Transverse colon (tissue), 4 donors: ENCODE data around the gene APCDD1L. TPM values are rescaled to one million over a fixed set of nuclear protein-coding genes. Genes with fewer than 3 reads are reported as not detected.

Source experiments
- DNase-seq: peaks from one replicate; pipeline ENCODE4 v3.0.0-alpha.2; 2019
- H3K27ac ChIP-seq, 4 donors: fragments of 200-600 bp; sonication (generic); 2 replicates each; pipeline ENCODE4 v1.5.1; 2016 to 2018; ENCODE audit warnings: inconsistent platforms in 4 of 4
- H3K27me3 ChIP-seq: fragments of 200-600 bp; sonication (generic); 2 replicates; pipeline ENCODE4 v1.5.1; 2017; ENCODE audit warnings: inconsistent platforms
- H3K36me3 ChIP-seq, 4 donors: fragments of 200-600 bp; sonication (generic); 2 replicates each; pipeline ENCODE4 v1.5.1; 2017 to 2019; ENCODE audit warnings: inconsistent platforms in 4 of 4
- H3K4me1 ChIP-seq, 4 donors: fragments of 200-600 bp; sonication (generic); 2 replicates each; pipeline ENCODE4 v1.5.1; 2017 to 2020; ENCODE audit warnings: inconsistent platforms in 4 of 4
- H3K4me3 ChIP-seq, 4 donors: fragments of 200-600 bp; sonication (generic); 1 replicate in 1 of 4; 2 replicates in 3 of 4; pipeline versions ENCODE4 v1.5.1 to v1.6.1; 2017 to 2019; ENCODE audit warnings: inconsistent platforms in 4 of 4
- H3K9me3 ChIP-seq, 2 donors: fragments of 200-600 bp; sonication (generic); 2 replicates each; pipeline ENCODE4 v1.5.1; 2017 to 2019; ENCODE audit warnings: inconsistent platforms in 2 of 2
- EP300 ChIP-seq: sonication (generic); formaldehyde crosslinking; IDR thresholded peaks from one replicate; pipeline ENCODE4 v1.6.1; 2017; ENCODE audit warnings: antibody characterized with exemption, low read depth
- POLR2A ChIP-seq: fragments of 450-650 bp; IDR thresholded peaks from one replicate; pipeline ENCODE4 v1.6.1; 2016; ENCODE audit warnings: antibody characterized with exemption, mild to moderate bottlenecking, moderate library complexity
- POLR2AphosphoS5 ChIP-seq, 3 donors: sonication (generic); formaldehyde crosslinking; IDR thresholded peaks; one replicate each; pipeline ENCODE4 v1.6.1; 2016; ENCODE audit warnings: antibody characterized with exemption in 3 of 3
- WGBS, 2 donors: methylation state at CpG; one replicate each; pipeline ENCODE4 v1.1.5; 2018; ENCODE audit warnings: low coverage in 1 of 2; 5-methylcytosine and 5-hydroxymethylcytosine counted together
- in situ Hi-C, 4 donors: fragments of 200-750 bp; cut with MboI; loops; one replicate each; pipeline versions ENCODE4 v1.15.0 to v1.15.1; 2017; ENCODE audit warnings: low sequenced_read_pairs in 3 of 4, low pct_ligation_motif_present in 1 of 4, low pct_unique_long_range_greater_than_20kb in 1 of 4
- intact Hi-C: fragments of 100-400 bp; cut with DNase I; formaldehyde crosslinking; loops from one replicate; pipeline ENCODE4 v1.15.1; 2023; ENCODE audit warnings: low total_unique reads
- total RNA-seq, 4 donors: library from RNA; depleted of rRNA; stranded (reverse); fragments of >200 nt; gene quantifications; one replicate each; pipeline ENCODE4 v1.1.0, GENCODE V29; 2016
- TF ChIP-seq, protein P1 (sequence below), 5 experiments: fragments of 200-600 bp in 3 of 5; fragments of 450-650 bp in 2 of 5; sonication (generic) in 3 of 5; IDR thresholded peaks; 1 replicate in 2 of 5; 2 replicates in 3 of 5; pipeline ENCODE4 v1.5.1; 2016 to 2017; ENCODE audit warnings: antibody characterized with exemption in 5 of 5, inconsistent platforms in 3 of 5, mild to moderate bottlenecking in 2 of 5, moderate library complexity in 1 of 5

The APCDD1L gene
- total RNA-seq, 4 donors from 2014 or later: 0.16 TPM; not detected in 3

DNA sequence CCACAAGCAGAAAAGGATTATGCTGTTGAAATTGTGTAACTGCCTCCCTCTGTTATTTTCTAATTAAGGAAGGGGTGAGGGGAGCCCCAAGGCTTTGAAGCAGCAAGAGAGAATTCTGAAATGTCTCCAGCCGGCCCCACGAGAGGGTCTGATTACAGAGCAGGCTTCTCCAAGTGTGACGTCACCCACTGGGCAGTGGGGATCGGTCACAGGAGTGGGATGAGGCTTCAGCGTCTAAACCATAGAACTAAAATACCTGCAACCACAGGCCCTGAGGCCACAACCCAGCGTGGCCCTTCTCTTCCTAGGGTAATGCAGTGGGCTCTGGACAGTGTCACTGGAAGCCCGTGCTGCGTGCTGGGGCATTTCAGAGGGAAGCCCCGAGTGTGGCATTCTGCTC, 38.6 kb upstream of the APCDD1L start:
- no peak for DNase-seq
- no peak overlapping the region for H3K27ac ChIP-seq
- in situ Hi-C loops: no loop called here

DNA sequence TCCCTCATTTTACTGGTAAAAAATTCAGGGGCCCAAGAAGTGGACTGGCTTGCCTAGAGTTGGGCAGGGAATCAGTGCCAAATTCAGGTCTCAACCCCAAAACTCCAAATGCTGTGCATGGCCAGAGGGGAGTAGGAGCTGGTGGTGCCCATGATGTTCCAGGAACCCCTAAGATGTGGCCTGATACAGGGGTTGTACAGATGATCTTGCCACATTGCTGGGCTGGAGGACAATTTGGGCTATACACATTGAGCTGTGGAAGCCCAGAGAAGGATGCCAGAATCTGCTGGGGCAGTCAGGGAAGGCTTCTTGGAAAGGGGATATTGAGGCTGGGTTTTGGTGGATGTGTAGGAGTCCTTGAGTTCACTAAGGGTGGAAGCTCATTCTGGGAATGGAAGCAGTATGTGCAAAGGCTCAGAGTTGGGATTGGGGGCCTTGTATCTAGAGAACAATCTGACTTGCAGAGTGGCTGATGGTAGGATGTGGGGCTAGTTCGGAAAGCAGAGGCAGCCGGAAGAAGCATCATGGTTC, 38.0 kb upstream of the APCDD1L start:
- H3K27ac ChIP-seq: no peak overlapping the region

More for the DNA sequence above, 38.6 kb upstream of the APCDD1L start:
- Histone ChIP-seq H3K9me3 (no peaks in the 10 kb centered on the region), H3K4me3 (no peak overlapping the region), H3K4me1 (no peaks in the 10 kb centered on the region), H3K27me3 (no peaks in the 10 kb centered on the region), H3K36me3 (no peaks in the 10 kb centered on the region)
- intact Hi-C loops: no loop called here
- TF ChIP-seq POLR2AphosphoS5 (IDR thresholded peaks at IDR 0.05) (no peak), POLR2A (no peak)
- WGBS, 2 donors: 58 to 60% methylated on average over 5 to 9 of the region's 9 CpGs

DNA sequence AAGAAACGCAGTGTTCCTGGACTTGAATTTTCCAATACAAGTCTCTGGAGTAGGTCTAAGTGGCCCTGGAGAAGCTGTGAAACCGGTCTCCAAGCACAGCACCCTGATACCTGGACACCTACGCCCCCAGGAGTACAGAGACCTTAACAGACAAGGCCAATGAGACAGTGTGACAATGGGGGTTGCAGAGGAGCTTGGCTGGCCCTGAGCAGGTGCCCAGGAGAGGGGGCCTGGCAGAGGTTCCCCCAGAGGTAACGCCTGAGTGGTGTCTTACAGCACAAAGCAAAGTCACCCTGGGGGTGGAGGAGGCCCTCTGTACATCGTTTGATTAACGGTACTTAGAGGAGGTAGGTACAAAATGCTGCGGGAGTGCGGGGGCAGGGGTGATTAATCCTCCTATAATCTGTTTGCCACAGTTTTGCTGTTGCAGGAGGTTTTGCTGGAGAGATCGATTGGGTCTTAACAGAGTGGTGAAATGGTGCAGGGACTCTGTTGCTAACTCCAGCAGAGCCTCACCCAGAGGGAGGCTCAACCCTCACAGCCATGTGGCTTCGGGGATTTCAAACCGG, 37.3 kb upstream of the APCDD1L start:
- DNase-seq: no peak

More for the DNA sequence above, 38.0 kb upstream of the APCDD1L start:
- TF ChIP-seq POLR2A (no peak), EP300 (no peak), POLR2AphosphoS5 (IDR thresholded peaks at IDR 0.05) (no peak)
- TF ChIP-seq, protein P1, sequence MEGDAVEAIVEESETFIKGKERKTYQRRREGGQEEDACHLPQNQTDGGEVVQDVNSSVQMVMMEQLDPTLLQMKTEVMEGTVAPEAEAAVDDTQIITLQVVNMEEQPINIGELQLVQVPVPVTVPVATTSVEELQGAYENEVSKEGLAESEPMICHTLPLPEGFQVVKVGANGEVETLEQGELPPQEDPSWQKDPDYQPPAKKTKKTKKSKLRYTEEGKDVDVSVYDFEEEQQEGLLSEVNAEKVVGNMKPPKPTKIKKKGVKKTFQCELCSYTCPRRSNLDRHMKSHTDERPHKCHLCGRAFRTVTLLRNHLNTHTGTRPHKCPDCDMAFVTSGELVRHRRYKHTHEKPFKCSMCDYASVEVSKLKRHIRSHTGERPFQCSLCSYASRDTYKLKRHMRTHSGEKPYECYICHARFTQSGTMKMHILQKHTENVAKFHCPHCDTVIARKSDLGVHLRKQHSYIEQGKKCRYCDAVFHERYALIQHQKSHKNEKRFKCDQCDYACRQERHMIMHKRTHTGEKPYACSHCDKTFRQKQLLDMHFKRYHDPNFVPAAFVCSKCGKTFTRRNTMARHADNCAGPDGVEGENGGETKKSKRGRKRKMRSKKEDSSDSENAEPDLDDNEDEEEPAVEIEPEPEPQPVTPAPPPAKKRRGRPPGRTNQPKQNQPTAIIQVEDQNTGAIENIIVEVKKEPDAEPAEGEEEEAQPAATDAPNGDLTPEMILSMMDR (IDR thresholded peaks at IDR 0.05): no peak
- in situ Hi-C loops: no loop called here
- no peaks in the 10 kb centered on the region for H3K4me1 ChIP-seq
- no peak for DNase-seq
- H3K36me3 ChIP-seq: no peaks in the 10 kb centered on the region
- intact Hi-C loops: no loop called here
- H3K27me3 ChIP-seq: no peaks in the 10 kb centered on the region
- no peaks in the 10 kb centered on the region for H3K9me3 ChIP-seq
- H3K4me3 ChIP-seq: no peak overlapping the region
- 89% methylated on average over 2 of the region's 2 CpGs; no CpG with 5 or more reads in 1 of the 2 donors for WGBS, 2 donors

DNA sequence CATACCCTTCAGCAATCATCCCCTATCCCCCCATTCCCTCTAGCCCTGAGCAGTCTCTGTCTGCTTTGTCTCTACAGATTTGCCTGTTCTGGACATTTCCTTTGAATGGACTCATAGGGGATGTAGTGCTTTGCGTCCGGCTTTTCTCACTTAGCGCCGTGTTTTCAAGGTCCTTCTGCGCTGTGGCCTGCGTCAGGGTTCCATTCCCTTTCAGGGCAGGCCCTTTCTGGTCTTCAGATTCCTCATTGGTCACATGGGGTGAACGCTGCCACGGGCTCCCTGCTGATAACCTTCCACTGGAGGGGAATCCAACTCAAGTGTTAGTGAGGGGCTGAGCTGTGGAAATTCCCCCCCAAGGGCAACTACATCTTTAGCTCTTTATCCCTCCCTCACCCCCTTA, 36.4 kb upstream of the APCDD1L start:
- Histone ChIP-seq H3K9me3 (no peaks in the 10 kb centered on the region), H3K4me1 (no peaks in the 10 kb centered on the region), H3K27me3 (no peaks in the 10 kb centered on the region), H3K4me3 (no peak overlapping the region), H3K27ac (no peak overlapping the region), H3K36me3 (no peaks in the 10 kb centered on the region)
- in situ Hi-C loops: no loop called here
- WGBS, 2 donors: 92 to 95% methylated on average over 4 to 8 of the region's 8 CpGs
- no peak for DNase-seq
- intact Hi-C loops: no loop called here
- TF ChIP-seq, protein P1 (IDR thresholded peaks at IDR 0.05): no peak
- TF ChIP-seq EP300: no peak
- no peak for TF ChIP-seq POLR2A
- TF ChIP-seq POLR2AphosphoS5 (IDR thresholded peaks at IDR 0.05): no peak

More for the DNA sequence above, 37.3 kb upstream of the APCDD1L start:
- Histone ChIP-seq H3K36me3 (no peaks in the 10 kb centered on the region), H3K27ac (no peak overlapping the region), H3K27me3 (no peaks in the 10 kb centered on the region), H3K9me3 (no peaks in the 10 kb centered on the region), H3K4me1 (no peaks in the 10 kb centered on the region), H3K4me3 (no peak overlapping the region)
- TF ChIP-seq, protein P1 (IDR thresholded peaks at IDR 0.05): no peak
- TF ChIP-seq EP300 (no peak), POLR2AphosphoS5 (IDR thresholded peaks at IDR 0.05) (no peak), POLR2A (no peak)
- intact Hi-C loops: no loop called here
- in situ Hi-C loops: no loop called here
- WGBS, 2 donors: 88 to 90% methylated on average over 2 to 11 of the region's 11 CpGs
